Endodermal cell (in vitro differentiated cells): ENCODE results near the gene LTBP2. TPM values are rescaled to one million over a fixed set of nuclear protein-coding genes. Genes with fewer than 3 reads are reported as not detected.

Experiments
- DNase-seq: peaks from one replicate; pipeline ENCODE4 v3.0.0-alpha.2; 2017
- H3K27ac ChIP-seq: 2 replicates; pipeline ENCODE4 v1.5.1; 2013; ENCODE audit warnings: mild to moderate bottlenecking, low read depth, low read length, moderate library complexity
- H3K27me3 ChIP-seq: 2 replicates; pipeline ENCODE4 v1.6.1; 2013; ENCODE audit warnings: mild to moderate bottlenecking, low read length, moderate library complexity; ENCODE audit not compliant: insufficient read depth, control insufficient read depth, poor library complexity, severe bottlenecking
- H3K36me3 ChIP-seq: 2 replicates; pipeline ENCODE4 v1.7.0; 2013; ENCODE audit warnings: mild to moderate bottlenecking, low read length, moderate library complexity; ENCODE audit not compliant: control insufficient read depth, insufficient read depth
- H3K4me1 ChIP-seq: one replicate; pipeline ENCODE4 v1.7.0; 2013; ENCODE audit warnings: low read length; ENCODE audit not compliant: control insufficient read depth, insufficient read depth
- H3K4me3 ChIP-seq: 2 replicates; pipeline ENCODE4 v1.5.1; 2013; ENCODE audit warnings: mild to moderate bottlenecking, low read length, moderate library complexity
- H3K9ac ChIP-seq: 2 replicates; pipeline ENCODE4 v1.6.1; 2013; ENCODE audit warnings: mild to moderate bottlenecking, low read length, moderate library complexity; ENCODE audit not compliant: poor library complexity, severe bottlenecking; ENCODE audit errors: extremely low read depth
- H3K9me3 ChIP-seq: 2 replicates; pipeline ENCODE4 v1.6.1; 2013; ENCODE audit warnings: mild to moderate bottlenecking, low read length, moderate library complexity; ENCODE audit not compliant: control insufficient read depth
- H3K27ac Mint-ChIP-seq: 2 replicates; pipeline ENCODE4 v1.8.0; 2020; ENCODE audit warnings: mixed read lengths
- H3K27me3 Mint-ChIP-seq: 2 replicates; pipeline ENCODE4 v1.8.0; 2021; ENCODE audit warnings: mild to moderate bottlenecking, mixed read lengths; ENCODE audit not compliant: insufficient read depth
- H3K36me3 Mint-ChIP-seq: 2 replicates; pipeline ENCODE4 v1.8.0; 2020; ENCODE audit warnings: low read depth, mixed read lengths
- H3K4me1 Mint-ChIP-seq: 2 replicates; pipeline ENCODE4 v1.8.0; 2020; ENCODE audit warnings: mixed read lengths
- H3K4me3 Mint-ChIP-seq: 2 replicates; pipeline ENCODE4 v1.8.0; 2020; ENCODE audit warnings: mild to moderate bottlenecking, moderate library complexity, mixed read lengths
- H3K9me3 Mint-ChIP-seq: 2 replicates; pipeline ENCODE4 v1.8.0; 2020; ENCODE audit warnings: mild to moderate bottlenecking, mixed read lengths
- WGBS, 2 experiments: methylation state at CpG; one replicate each; pipeline versions ENCODE4 v1.1.5 to v1.1.7; 2013; ENCODE audit warnings: missing lambda C conversion rate in 2 of 2, mixed read lengths in 1 of 2; ENCODE audit not compliant: insufficient coverage in 1 of 2, insufficient read length in 1 of 2; 5-methylcytosine and 5-hydroxymethylcytosine counted together
- total RNA-seq, 2 donors: library from RNA; stranded (reverse); fragmentation: NEBNext Ultra II Directional in 1 of 2; extraction: Animal tissue kit (Norgen Biotek cat#: 25700) in 1 of 2; gene quantifications; 2 replicates in 1 of 2; 3 replicates in 1 of 2; pipeline ENCODE4 v1.2.1, GENCODE V29; 2021
- TF ChIP-seq, protein P1 (sequence below): fragments of 200-600 bp; sonication (generic); conservative IDR thresholded peaks from 2 replicates; pipeline ENCODE4 v1.5.0; 2021; ENCODE audit warnings: antibody characterized with exemption, mild to moderate bottlenecking

LTBP2 gene
- total RNA-seq, 2 donors from 2014 or later: 1.7 to 2.9 TPM

DNA sequence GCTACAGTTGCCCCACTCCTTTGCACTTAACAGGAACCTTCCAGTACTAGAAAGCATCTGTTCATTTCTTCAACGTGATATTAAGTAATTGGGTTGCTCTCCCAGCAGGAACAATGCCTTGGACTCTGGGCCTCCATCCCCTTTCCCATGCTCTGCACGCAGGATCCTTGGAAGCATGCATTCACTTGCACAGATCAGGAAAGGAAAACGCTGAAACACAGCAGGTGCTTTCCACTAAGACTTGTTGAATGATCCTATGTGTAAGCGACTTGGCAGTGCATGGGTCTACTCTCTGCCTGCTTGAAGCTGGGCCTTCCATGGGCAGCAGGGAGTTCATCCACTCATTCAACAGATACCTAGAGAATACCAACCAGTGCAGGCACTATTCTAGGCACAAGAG, 2.3 kb downstream of the LTBP2 start:
- no peaks in the 10 kb centered on the region for H3K36me3 ChIP-seq
- no peaks in the 10 kb centered on the region for H3K4me1 ChIP-seq
- Mint-ChIP-seq H3K27me3 (peaks cover 48% of the 10 kb centered on the region), H3K4me3 (no peak overlapping the region), H3K4me1 (no peaks in the 10 kb centered on the region), H3K36me3 (no peaks in the 10 kb centered on the region), H3K9me3 (no peaks in the 10 kb centered on the region), H3K27ac (no peak overlapping the region)
- WGBS, 2 experiments: 80 to 83% methylated on average over 4 of the region's 4 CpGs
- H3K27me3 ChIP-seq: peaks cover 33% of the 10 kb centered on the region
- H3K9ac ChIP-seq: no peak overlapping the region
- H3K27ac ChIP-seq: no peak overlapping the region
- H3K9me3 ChIP-seq: no peaks in the 10 kb centered on the region
- H3K4me3 ChIP-seq: no peak overlapping the region
- TF ChIP-seq, protein P1, sequence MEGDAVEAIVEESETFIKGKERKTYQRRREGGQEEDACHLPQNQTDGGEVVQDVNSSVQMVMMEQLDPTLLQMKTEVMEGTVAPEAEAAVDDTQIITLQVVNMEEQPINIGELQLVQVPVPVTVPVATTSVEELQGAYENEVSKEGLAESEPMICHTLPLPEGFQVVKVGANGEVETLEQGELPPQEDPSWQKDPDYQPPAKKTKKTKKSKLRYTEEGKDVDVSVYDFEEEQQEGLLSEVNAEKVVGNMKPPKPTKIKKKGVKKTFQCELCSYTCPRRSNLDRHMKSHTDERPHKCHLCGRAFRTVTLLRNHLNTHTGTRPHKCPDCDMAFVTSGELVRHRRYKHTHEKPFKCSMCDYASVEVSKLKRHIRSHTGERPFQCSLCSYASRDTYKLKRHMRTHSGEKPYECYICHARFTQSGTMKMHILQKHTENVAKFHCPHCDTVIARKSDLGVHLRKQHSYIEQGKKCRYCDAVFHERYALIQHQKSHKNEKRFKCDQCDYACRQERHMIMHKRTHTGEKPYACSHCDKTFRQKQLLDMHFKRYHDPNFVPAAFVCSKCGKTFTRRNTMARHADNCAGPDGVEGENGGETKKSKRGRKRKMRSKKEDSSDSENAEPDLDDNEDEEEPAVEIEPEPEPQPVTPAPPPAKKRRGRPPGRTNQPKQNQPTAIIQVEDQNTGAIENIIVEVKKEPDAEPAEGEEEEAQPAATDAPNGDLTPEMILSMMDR: no peak
- no peak for DNase-seq

GRCh38 chr14:74608959-74609611, 3.0 kb downstream of the LTBP2 start:
- Histone ChIP-seq H3K4me1 (no peaks in the 10 kb centered on the region), H3K4me3 (no peak overlapping the region), H3K27ac (no peak overlapping the region), H3K9ac (no peak overlapping the region), H3K36me3 (no peaks in the 10 kb centered on the region), H3K9me3 (no peaks in the 10 kb centered on the region), H3K27me3 (peaks cover 33% of the 10 kb centered on the region)
- Mint-ChIP-seq H3K27ac (no peak overlapping the region), H3K36me3 (no peaks in the 10 kb centered on the region), H3K4me1 (no peaks in the 10 kb centered on the region), H3K4me3 (no peak overlapping the region), H3K9me3 (no peaks in the 10 kb centered on the region), H3K27me3 (peaks cover 41% of the 10 kb centered on the region)
- 43 to 63% methylated on average over 2 to 4 of the region's 4 CpGs for WGBS, 2 experiments
- TF ChIP-seq, protein P1: peak; percentile 98
- peak; percentile 96 for DNase-seq

GRCh38 chr14:74606727-74607126, 5.3 kb downstream of the LTBP2 start:
- 90 to 100% methylated on average over 2 to 3 of the region's 3 CpGs for WGBS, 2 experiments
- H3K27me3 ChIP-seq: peaks cover 27% of the 10 kb centered on the region
- Mint-ChIP-seq H3K36me3 (no peaks in the 10 kb centered on the region), H3K27ac (no peak overlapping the region), H3K4me1 (peaks cover 5% of the 10 kb centered on the region), H3K9me3 (no peaks in the 10 kb centered on the region), H3K4me3 (no peak overlapping the region), H3K27me3 (peaks cover 27% of the 10 kb centered on the region)
- no peak overlapping the region for H3K27ac ChIP-seq
- no peak overlapping the region for H3K9ac ChIP-seq
- H3K4me1 ChIP-seq: no peaks in the 10 kb centered on the region
- H3K4me3 ChIP-seq: no peak overlapping the region
- no peak for DNase-seq
- no peaks in the 10 kb centered on the region for H3K36me3 ChIP-seq
- no peaks in the 10 kb centered on the region for H3K9me3 ChIP-seq
- TF ChIP-seq, protein P1: no peak
